NCI-H2227 (cell line): Measurements from ENCODE around the gene TLK2.
"Not testable (repeated sequence)": the region's sequence is repeated elsewhere in the genome, so short reads cannot be mapped to it uniquely, and the experiment has no call there.

ENCODE experiments used
- DNase-seq: peaks from one replicate; lab custom pipeline; 2025; ENCODE audit not compliant: unreplicated experiment; lab: John Stamatoyannopoulos, UW

The TLK2 gene

DNA sequence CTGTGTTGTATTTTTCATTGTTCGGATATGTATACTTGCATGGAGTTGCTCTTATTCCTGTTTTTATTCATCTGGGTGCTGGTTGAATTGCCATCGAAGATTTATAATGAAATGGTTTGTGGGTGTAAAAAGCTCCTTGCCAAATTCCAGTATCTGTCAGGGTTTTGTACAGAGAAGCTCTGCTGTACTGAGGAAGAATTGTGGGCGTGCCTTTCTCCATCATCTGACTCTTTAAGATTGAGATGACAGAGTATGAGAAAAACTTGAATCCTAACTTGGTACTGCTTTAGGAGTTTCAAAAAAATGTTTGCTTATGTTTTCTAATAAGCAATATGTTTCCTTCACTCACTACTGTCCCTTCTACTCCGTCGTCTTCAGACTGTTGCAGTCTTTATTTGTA is 78.9 kb downstream of the TLK2 start:
- not testable (repeated sequence) for DNase-seq

DNA sequence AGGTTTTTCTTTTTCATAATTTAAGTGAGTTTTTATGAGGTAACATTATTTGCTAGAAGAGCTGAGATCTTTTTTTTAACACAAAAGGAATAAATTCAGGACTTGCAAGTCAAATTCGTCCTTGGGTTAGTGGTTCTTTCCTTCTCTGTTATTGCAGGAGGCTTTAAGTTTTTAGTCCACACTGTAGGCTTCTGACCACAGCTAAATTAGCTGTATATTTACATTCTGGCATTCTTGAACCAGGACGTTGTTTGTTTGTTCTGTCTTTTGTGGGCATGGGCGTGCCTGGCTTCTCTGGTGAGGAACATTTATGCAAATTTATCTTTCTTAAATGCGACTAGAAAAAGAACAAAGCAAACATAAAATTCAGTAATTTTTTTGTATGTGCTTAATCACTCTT is 80.3 kb downstream of the TLK2 start:
- not testable (repeated sequence) for DNase-seq

- DNase-seq = not testable (repeated sequence)
Measured at GRCh38 chr17:62560971-62561370, 82.3 kb downstream of the TLK2 start.

DNA sequence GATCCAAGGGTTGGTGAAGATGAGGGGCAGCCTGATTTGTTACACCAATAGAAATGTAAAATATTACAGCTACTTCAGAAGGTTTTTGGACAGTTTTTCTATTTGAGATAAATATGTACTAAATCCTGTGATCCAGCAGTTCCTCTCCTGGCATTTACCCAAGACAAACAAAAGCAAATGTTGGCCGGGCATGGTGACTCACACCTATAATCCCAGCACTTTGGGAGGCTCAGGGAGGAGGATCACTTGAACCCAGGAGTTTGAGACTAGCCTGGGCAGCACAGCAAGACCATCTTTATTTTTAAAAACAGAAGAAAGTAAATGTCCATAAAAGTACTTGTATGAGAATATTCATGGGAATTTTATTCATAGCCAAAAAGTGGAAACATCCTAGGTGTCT is 84.0 kb downstream of the TLK2 start:
- no peak for DNase-seq

GRCh38 chr17:62565817-62566216 is 87.2 kb downstream of the TLK2 start:
- no peak for DNase-seq

DNA sequence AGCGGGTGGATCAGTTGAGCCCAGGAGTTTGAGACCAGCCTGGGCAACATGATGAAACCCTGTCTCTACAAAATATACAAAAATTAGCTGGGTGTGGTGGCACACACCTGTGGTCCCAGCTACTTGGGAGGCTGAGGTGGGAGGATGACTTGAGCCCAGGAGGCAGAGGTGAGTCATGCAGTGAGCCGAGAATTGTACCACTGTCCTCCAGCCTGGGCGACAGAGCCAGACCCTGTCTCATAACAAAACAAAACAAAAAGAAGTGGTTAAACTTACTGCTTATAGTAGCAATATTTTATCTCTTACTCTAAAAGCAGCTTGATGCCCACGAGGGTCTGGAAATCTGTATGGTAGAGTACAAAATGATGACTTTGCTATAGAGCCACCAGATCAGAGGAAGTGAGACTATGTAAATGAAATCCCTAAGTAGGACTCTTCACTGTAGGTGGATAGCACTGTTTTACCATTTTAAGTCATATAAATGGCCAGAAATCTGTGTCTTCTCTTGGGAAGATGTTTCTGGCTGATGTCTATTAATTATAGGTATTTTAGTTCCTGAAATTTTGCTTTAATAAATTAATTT is 88.5 kb downstream of the TLK2 start:
- DNase-seq = no peak

DNA sequence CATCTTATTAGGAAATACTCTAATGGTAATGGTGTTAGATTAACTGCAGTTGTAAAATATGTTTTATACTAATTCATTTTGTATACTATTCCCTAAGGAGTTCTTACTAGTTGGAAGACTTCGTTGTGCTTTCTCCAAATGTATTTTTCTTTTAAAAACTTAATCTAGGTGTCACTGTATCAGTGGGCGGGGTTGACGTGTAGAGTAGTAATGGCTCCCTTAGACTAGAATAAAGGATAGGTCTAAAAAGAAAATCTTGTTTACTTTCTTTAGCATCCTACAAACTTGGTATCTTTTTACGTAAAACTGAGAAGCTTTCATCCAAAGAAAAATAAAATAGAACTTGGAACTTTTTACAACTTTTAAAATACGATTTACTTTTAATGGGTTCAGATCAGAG is 93.9 kb downstream of the TLK2 start:
- DNase-seq = no peak

- DNase-seq = no peak
Measured at GRCh38 chr17:62572888-62573401, 94.3 kb downstream of the TLK2 start.

- no peak for DNase-seq
Measured at GRCh38 chr17:62573480-62574117, 95.0 kb downstream of the TLK2 start.

- no peak for DNase-seq
Measured at GRCh38 chr17:62576382-62576781, 97.8 kb downstream of the TLK2 start.

DNA sequence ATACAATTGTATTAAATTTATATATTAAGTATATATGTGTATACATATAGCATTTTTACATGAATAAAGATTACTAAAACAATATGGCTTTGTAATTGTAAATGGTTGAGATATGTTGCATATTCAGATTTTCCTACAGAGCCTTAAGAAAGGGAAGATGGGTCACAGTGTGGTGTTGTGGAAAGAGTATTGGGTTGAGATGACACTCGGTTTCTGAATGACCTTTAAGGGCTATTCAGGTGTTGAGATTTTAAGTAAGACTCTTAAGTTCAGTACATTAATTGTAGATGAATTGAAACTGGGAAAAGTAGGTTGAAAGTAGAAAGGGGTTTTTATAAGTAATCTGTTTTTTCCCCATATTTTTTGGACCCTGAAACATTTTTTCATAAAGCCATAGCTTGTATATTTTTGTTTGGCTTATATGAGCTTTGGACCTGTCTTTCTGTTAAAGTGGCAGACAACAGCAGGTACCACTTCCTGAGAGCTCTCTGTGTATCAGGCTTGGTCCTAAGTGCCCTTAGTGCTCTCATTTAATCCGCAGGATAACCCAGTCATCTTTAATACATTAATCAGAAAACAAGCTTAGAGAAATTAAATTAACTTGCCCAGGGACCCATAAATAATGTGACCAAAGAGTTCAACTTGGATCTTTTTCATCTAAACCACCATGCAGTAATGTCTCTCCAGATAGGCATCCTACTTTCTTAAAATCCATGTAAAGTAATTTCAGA is 100.3 kb downstream of the TLK2 start:
- no peak for DNase-seq

- DNase-seq = no peak
Measured at GRCh38 chr17:62580947-62581346, 102.3 kb downstream of the TLK2 start.

GRCh38 chr17:62581764-62582163 is 103.1 kb downstream of the TLK2 start:
- DNase-seq = no peak

DNA sequence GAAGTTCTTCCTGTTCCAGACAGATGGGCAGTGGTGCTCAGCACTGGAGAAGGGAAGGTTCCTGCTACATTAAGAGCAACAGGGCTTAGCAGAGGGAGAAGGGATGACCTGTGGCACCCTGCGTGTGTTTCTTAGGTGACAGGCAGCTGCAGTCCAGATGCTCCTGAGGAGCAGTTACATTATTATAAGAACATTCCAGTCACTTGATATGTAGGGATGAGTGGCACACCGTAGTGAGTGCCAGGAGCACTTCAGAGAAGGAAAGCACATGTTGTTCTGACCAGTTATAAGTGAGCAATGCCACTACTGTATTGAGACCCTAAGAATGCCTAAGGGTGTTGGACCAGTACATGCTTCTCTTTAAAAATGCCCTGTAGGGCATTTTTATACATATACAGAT is 108.9 kb downstream of the TLK2 start:
- DNase-seq = no peak

DNA sequence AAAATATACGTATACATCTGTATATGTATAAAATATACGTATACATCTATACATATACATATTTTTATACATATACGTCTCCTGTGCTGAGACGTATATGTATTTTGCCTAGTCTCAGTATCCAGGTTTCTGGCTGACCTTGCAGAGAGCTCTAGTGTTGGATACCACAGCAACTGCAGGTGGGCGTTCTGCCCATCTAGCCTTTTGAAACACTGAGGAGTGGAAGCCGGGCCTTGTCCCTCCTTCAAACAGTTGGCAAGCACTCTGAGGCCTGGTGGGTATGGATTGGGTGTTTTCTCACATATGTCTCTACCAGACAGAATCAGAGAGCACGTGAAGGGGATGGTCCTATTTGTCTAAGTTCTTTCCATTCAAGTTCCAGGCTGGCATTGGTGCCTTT is 109.5 kb downstream of the TLK2 start:
- no peak for DNase-seq

- DNase-seq = no peak
Measured at GRCh38 chr17:62591333-62591732, 112.7 kb downstream of the TLK2 start.

DNA sequence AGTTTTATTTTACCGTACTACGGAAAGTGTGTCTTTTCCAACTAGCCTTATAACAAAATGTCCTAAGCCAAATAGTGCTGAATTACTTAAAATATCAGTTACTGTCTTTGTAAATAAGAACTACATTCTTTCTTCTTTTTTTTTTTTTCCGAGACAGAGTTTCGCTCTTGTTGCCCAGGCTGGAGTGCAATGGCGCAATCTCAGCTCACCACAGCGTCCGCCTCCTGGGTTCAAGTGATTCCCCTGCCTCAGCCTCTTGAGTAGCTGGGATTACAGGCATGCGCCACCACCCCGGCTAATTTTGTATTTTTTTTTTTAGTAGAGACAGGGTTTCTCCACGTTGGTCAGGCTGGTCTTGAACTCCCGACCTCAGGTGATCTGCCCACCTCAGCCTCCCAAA is 113.2 kb downstream of the TLK2 start:
- DNase-seq = not testable (repeated sequence)

GRCh38 chr17:62592341-62593099 is 113.9 kb downstream of the TLK2 start:
- no peak for DNase-seq

DNA sequence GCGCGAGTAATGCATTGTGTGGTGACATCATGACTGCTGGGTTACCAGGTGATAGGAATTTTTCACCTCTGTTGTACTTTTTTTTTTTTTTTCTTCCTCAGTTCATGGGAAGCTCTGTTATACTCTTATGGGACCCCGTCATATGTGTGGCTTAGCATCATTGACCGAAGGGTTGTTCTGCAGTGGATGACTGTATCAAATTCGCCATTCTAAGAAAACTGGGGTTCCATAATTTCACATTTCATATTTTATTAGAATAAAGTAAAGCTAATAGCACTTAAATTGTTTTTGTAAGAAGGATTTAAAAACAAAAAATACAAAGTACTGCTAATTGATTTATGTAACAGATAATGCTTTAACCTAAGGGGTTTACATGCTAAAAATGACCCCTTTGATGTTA is 116.9 kb downstream of the TLK2 start:
- DNase-seq = no peak

DNA sequence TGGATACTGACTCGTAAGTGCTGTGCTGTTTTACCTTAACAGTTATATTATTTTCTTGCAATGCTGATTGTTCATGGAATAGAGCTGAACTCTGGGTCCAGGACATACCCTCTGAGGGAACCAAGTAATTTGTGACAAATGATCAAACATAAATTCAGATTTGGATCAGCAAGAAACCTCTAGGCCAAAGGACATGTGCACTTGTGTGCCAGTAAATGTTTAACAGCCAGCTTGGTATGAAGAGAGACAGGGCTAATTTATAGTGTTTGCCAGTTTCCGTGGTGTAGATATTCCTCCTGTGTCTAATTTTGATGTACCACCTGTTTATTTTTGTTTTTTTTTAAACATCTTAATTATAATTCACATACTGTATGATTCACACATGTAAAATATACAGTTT is 118.0 kb downstream of the TLK2 start:
- DNase-seq = no peak

DNA sequence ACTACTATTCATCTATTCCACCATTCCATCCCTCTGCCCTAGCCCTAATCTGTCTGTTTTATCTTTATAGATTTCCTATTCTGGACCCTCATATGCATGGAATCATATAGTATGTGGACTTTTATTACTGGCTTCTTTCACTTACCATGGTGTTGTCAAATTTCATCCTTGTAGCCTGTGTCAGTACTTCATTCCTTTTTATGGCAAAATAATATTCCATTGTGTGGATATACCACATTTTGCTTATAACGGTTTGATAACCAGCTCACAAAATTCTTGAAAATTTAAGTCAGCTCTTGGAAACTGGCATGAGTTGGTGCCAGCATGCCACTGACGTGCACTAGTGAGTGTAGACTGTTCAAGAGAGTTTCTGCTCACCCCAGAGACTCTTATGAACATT is 118.5 kb downstream of the TLK2 start:
- no peak for DNase-seq

DNA sequence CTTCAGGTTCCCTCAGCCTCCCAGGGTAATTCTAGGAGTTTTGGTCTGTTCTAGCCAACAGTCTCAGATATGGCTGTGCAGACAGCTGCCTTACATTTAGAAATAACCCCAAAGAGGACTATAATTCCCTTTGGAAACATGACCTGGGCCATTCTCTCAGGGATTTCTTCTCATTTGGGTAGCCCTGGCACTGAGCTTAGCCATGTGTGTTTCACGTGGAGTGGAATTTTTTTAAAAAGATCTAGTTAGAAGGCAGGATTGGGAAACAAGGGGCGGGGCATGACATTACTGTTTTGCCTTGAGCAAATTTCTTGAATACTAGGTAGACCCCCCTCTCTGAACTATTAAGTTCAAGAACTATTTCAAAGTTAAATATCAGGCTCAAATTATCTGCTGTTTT is 119.3 kb downstream of the TLK2 start:
- DNase-seq = no peak
